NCI-H69 (cell line): ENCODE data around the gene ADAM23.
"Not testable (repeated sequence)": the region's sequence is repeated elsewhere in the genome, so short reads cannot be mapped to it uniquely, and the experiment has no call there.

Source experiments
- DNase-seq: peaks from one replicate; lab custom pipeline; 2025; lab: John Stamatoyannopoulos, UW

The ADAM23 gene

GRCh38 chr2:206442833-206443734 is at the start of gene ADAM23:
ADAM23 (plus strand) TSS chr2:206443532; CDS start chr2:206443867, 335 bp downstream.
- DNase-seq, result peak; percentile 83

DNA sequence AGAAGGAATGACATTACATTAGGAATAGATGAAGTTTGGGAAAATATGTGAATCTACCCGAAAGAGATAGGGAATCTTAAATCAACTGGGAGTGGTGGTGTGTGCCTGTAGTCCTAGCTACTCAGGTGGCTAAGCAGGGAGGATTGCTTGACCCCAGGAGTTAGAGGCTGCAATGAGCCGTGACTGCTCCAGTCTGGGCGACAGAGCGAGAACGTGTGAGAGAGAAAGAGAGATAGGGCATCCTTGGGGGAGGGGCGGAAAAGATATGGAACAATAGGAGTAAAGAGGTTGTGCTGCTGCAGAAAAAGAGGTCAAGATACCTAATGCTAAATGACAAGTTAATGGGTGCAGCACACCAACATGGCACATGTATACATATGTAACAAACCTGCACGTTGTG is 47.1 kb upstream of the ADAM23 start:
- DNase-seq, result peak; percentile 5

- DNase-seq, result not testable (repeated sequence)
Measured at GRCh38 chr2:206402956-206403569, 40.3 kb upstream of the ADAM23 start.

DNA sequence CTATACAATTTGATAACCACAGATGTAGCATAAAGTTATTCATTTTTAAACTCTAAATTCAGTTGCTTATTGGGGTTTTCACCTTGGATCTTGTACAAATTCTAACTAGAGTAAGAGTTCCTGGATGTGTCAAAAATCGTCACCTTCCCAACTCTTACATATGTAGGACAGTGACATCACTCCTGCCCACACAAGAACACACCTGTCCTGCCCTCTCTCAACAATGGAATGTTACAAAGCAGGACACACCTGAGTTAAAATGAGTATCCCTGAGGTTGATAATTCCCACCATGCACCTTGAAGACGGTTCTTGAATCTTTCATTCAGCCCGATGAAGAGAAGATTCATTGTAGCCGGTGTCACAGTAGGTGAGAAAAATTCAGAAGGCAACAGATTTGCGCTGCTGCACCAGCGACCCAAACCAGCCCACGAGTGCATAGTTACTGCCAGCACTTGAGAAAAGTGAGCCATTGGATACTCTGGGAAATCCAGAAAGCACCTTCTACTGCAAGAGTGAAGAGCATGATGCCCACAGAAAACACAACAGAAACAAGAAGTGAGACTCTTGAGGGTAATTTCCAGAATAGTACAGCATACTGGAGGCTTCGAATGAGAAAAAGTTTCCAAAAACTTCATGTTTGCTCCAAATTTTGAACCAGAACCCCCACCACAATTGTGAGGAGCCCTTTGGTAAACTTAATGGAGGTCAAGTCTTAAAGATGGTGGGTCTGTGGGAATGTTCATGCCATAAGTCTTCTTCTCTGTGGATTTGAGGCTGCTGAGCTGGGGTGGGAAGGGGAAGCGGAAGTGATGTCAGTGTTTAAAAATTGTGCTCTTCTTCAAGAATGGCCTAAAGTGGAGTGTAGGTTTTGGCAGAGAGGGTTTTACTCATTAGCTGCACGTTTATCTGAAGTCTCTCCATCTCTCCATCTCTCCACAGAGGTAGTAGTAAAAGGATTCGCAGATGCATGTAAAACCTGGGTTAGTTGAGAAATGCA is 34.7 kb upstream of the ADAM23 start:
- DNase-seq, result no peak

DNA sequence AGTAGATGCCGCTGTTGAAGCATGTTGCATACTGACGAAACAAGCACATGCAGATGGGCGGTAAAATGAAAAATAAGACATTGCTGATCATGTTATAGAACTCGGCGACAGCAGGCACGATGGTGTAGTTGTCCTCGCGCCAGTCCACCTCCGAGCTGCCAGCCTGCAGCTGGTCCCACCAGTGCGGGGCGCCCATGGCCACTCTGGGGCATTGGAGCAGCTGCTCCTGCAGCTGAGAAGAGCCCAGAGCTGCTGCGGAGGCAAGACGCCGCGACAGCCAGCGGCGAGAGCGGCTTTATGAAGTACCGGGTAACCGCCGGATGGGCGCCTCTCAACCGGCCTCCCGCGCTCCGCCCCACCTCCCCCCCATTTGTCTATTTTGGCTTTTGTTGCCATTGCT is 32.6 kb upstream of the ADAM23 start:
- no peak for DNase-seq

DNA sequence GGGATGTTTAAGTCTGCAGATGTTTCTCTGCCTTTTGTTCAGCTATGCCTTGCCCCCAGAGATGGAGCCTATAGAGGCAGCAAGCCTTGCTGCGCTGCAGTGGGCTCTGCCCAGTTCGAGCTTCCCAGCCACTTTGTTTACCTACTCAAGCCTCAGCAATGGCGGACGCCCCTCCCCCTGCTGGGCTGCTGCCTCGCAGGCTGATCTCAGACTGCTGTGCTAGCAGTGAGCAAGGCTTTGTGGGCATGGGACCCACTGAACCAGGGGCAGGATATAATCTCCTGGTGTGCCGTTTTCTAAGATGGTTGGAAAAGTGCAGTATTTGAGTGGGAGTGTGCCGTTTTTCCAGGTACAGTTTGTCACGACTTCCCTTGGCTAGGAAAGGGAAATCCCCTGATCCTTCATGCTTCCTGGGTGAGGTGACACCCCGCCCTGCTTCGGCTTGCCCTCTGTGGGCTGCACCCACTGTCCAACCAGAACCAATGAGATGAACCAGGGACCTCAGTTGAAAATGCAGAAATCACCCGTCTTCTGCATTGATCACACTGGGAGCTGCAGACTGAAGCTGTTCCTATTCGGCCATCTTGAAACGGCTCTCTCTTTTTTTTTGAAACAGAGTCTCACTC is 27.6 kb upstream of the ADAM23 start:
- peak; percentile 61 for DNase-seq

DNA sequence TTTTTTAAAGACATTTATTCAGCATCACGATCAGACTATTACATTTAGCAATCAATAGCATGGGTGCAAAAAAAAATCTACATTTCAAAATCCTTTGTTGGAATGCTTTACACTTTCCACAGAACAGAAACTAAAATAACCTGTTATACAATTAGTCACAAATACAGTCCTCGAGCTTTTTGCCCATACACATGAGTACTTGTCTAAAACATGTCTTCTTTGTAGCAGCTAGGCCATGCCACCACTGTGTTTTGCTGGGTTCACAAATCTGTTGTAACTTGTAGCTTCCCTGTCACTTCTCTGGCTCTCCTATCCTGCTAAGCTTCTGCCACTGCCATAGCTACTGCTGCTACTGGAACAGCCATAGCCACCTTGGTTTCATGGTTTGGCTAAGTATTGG is 24.4 kb upstream of the ADAM23 start:
- no peak for DNase-seq

DNA sequence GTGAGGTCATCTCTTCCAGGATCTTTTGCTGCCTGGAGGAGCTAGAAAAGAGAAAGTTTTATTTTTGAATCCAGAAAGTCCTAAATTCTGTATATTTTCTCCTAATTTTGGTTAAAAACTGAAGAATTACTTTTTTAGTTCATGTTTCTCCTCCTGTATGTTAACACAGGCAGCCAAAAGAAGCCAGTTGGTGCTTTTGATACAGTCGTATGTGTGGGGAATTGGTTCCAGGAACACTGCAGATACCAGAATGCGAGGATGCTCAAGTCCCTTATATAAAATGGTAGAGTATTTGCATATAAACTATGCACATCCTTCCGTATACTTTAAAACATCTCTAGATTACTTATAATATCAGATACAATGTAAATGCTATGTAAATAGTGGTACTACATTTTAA is 22.6 kb upstream of the ADAM23 start:
- no peak for DNase-seq

DNA sequence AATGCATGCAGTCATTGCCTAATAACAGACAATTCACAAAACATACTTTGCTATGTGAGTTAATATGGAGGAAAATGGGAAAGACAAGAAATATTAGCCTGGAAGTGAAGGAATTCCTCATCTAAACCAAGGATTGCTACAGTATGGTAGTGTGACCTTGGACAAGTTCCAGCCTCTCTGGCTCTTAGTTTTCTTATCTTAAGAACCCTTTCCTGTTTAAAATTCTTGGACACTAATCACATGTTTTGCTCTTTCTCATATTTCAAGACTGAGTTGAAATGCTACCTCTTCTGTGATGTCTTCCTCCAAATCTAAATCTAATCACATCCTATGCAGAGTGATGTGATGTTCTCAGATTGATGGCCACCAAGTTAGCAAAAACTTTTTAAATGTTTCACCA is 20.8 kb upstream of the ADAM23 start:
- no peak for DNase-seq

DNA sequence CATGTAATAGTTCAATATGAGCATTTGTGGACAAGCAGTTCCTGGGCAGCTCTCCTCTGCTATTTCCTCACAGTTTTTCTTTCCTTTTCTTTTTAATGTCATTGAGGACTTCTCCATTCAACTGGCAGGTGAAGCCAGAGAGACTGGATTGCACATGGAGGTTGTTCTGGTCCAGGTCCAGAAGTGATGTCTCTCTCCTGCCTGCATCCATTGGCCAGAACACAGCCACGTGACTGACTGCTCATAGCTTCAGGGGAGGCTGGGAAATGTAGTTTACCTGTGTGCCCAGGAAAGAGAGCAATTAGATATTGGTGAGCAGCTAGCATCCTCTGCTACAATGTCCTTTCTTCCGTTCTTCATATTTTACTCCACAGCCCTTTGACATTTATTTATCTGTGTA is 20.2 kb upstream of the ADAM23 start:
- peak; percentile 19 for DNase-seq

DNA sequence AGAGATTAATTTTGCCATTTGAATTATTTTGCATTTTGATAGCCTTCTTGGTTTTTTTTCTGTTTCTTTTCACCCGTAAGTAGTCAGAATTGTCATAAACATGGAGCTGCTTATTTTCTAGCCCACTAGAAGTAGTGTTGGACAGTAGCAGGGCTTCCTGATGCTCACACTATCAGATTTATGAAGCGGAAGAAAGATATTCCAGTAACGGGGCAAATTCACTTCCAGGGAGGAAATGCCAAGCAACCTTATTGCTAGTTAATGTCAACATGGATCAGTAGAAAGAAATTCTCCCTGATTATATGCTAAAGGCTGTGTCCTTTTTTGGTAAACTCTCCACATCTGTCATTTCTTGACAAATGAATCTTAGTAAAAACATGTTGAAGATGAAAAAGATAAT is 19.2 kb upstream of the ADAM23 start:
- DNase-seq, result no peak

DNA sequence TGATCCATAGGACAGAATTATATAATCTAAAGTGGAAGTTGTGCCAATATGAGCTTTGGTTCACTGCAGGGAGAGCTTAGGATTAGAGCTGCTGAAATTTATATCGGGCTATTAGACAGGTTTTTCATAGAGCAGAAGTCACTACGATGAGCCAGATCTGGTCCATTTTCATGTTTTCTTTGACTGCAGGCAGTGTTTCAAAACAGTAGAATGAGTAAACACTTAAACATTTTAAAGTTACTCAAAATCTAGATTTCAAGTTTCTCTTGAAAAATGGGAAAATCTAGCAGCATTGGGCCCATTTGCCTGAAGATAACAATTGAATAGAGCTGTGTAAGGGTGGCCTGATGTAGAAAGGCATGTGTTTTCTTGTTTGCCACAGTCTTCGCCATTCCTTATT is 14.5 kb upstream of the ADAM23 start:
- no peak for DNase-seq

- no peak for DNase-seq
Measured at GRCh38 chr2:206430452-206430851, 12.9 kb upstream of the ADAM23 start.

DNA sequence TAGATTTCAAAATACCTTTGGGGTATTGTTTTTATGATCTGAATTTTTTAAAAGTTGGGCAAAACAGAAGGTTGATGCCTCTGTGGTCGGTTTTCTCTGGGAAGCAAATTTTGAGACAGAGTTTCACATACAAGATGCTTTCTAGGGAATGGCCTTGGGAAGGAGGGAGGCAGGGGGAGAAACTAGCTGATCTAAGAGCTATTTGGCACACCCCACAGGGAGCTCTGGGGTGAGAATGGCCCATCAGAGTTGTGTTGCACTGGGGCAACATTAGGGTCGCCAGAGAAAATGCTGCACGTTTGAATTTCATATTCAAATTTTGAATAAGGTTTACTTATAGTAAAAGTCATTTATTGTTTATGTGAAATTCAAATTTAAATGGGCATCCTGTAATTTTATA is 11.9 kb upstream of the ADAM23 start:
- DNase-seq, result no peak

- no peak for DNase-seq
Measured at GRCh38 chr2:206432193-206433082, 10.9 kb upstream of the ADAM23 start.

- no peak for DNase-seq
Measured at GRCh38 chr2:206433190-206433589, 10.1 kb upstream of the ADAM23 start.

GRCh38 chr2:206433686-206434085 is 9.6 kb upstream of the ADAM23 start:
- DNase-seq, result no peak

DNA sequence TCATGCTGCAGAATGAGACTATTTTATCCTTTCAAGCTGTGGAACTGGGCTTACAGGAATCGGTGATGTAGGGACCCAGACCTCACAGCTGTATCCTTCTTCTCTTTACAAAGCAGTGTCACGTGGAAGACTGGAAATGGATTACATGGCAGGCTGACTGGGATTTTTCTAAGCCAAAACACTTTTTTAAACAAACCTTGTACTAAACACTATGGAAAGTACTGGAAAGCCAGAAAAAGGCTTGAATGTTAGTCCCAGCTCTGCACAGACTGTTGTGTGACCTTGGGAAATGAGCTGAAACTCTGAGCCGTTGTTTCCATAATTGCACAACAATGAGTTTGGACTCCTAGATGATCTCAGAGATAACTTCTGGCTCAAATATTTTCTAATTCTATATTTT is 7.6 kb upstream of the ADAM23 start:
- no peak for DNase-seq

DNA sequence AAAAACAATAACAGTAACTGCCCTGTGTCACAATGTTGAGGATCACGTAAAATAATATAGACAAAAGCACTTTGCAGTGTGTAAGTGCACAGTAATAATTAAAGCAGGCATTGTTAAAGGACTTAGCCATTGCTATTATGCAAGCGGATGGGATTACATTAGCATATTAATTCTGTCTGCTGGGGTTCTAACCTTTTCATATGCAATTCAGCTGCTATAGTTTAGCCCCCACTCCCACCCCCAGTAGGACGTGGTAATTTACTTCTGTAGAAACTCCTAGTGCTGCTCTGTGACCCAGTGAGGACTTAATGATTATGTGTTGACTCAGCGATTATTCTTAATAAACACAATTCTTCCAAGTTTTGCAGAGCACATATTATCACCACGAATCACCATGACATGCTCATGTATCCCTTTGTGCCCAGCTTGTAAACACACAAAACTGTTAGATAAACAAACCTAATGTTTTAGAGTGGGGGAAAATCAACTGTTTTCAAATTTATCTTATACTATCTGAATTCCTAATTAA is 5.1 kb upstream of the ADAM23 start:
- DNase-seq, result peak; percentile 8

DNA sequence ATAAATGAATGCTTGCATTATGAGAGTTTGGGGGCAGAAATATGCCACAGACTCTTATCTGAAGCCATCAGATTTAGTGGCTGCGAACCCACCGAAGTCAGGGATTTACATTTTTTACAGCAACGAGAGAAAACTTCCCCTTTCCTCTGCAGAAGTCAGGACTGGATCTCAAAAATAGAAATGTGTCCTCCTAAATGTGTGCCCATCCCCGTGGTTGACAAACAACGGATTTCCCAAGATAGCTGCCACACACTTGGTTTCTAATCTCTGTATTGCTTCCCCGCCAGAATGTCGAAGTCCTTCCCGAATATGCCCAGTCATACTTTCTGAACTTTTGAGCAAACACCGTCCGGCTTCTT is 879 bp upstream of the ADAM23 start:
- no peak for DNase-seq
